Pericardium fibroblast (primary cell): Measurements from ENCODE around the gene NPPB. TPM values are rescaled to one million over a fixed set of nuclear protein-coding genes. Genes with fewer than 3 reads are reported as not detected.

Experiments
- total RNA-seq: library from RNA; depleted of rRNA; stranded (reverse); fragments of >200 nt; gene quantifications from 2 replicates; pipeline ENCODE4 v1.2.3, GENCODE V29; 2015

The NPPB gene
- total RNA-seq, result not detected in 2 replicates

GRCh38 chr1:11858613-11858967, at the start of gene NPPB:
Gene NPPB, minus strand, starts transcription at chr1:11858945. Its CDS starts 112 bp downstream, at chr1:11858833.

GRCh38 chr1:11847667-11848372, 10.9 kb downstream of the NPPB start, which contains the start of gene NPPA:
Gene NPPA, minus strand, starts transcription at chr1:11847783. Its CDS starts 99 bp downstream, at chr1:11847684.

Other genes with a start within 250 kb of the NPPB start
- gene FBXO2, start 204.5 kb downstream of the NPPB start, total RNA-seq, result 0.47 and 2.0 TPM in 2 replicates
- 11.6 and 12.1 TPM in 2 replicates for gene FBXO44, start 204.1 kb downstream of the NPPB start, total RNA-seq
- gene FBXO6, start 194.7 kb downstream of the NPPB start, total RNA-seq, result 3.9 and 6.2 TPM in 2 replicates
- 31.4 and 34.9 TPM in 2 replicates for gene MAD2L2, start 177.8 kb downstream of the NPPB start, total RNA-seq
- under 0.01 TPM in 1 of 2 replicates, not detected in the other for gene DRAXIN, start 167.2 kb downstream of the NPPB start, total RNA-seq
- 46.9 and 59.1 TPM in 2 replicates for gene AGTRAP, start 122.8 kb downstream of the NPPB start, total RNA-seq
- gene C1orf167, start 96.8 kb downstream of the NPPB start, total RNA-seq, result 0.93 TPM in 1 of 2 replicates, not detected in the other
- 19.0 and 20.1 TPM in 2 replicates for gene MTHFR, start 53.0 kb downstream of the NPPB start, total RNA-seq
- gene CLCN6, start 52.8 kb downstream of the NPPB start, total RNA-seq, result 9.6 and 17.8 TPM in 2 replicates
- not detected in 2 replicates for gene NPPA, start 11.2 kb downstream of the NPPB start, total RNA-seq
- gene KIAA2013, start 67.5 kb upstream of the NPPB start, total RNA-seq, result 77.4 and 81.2 TPM in 2 replicates
- gene PLOD1, start 75.8 kb upstream of the NPPB start, total RNA-seq, result 314 and 529 TPM in 2 replicates
- gene MFN2, start 121.5 kb upstream of the NPPB start, total RNA-seq, result 32.6 and 37.0 TPM in 2 replicates
- gene MIIP, start 160.6 kb upstream of the NPPB start, total RNA-seq, result 42.6 and 47.6 TPM in 2 replicates
- 0.09 and 0.70 TPM in 2 replicates for gene TNFRSF8, start 204.4 kb upstream of the NPPB start, total RNA-seq